ENCODE data around the gene PWWP2B. TPM values are rescaled to one million over a fixed set of nuclear protein-coding genes. Genes with fewer than 3 reads are reported as not detected.

The PWWP2B gene
- total and polyA plus RNA-seq, 2 of the 13 experiments (the other 11 are each of a cell fraction or from before 2014, with no cell fraction given), result 2.3 to 4.7 TPM

DNA sequence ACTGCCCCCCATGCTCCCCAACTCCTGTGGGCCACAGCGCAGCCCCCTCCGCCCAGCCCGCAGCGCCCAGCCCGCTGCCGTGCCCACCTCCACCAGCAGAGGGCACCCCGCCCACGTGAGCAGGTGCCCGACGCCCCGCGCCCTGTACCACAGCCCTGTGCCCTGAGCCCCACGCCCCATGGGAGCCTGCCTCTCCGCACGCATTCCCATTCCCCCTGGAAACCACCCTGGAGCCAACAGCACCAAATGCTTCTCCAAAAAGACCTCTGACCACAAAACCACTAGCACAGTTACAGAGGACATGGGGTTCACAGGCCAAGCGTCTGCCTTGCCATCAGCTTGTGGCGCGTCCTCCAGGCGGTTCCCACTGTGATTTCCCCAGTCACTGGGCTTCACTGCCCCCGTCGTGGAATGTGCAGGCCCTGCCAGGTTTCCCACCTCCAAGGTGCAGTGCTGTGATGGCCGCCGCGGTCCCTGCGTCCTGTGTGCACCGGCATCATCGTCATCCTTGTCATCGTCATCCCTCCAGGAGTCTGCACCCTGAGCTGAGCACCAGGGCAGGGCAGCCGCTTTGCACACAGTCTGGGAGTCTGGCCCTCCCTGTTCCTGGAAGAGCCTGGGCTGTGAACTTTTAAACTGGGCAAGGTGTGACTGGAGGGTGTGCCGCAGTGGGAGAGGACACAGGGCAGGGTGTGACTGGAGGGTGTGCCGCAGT is 61.7 kb downstream of the PWWP2B start:
- 60% methylated on average over 4 of the region's 31 CpGs for WGBS (ENCODE audit: low lambda C conversion rate)
- in situ Hi-C loops (cut with HindIII; ENCODE audit: extremely low pct_ligation_motif_present, low pct_unique_long_range_greater_than_20kb) (loop anchor here (5.0 kb wide), 2 partner anchors 79 to 119 kb away; partner anchors contain the start of gene INPP5A), intact Hi-C loops (cut with micrococcal nuclease; ENCODE audit: unreplicated experiment) (loop anchor here (1.0 to 5.0 kb wide), 4 partner anchors 59 to 180 kb away; no protein-coding TSS in a partner anchor)
- ATAC-seq (peak; percentile 64), DNase-seq (ENCODE audit: low spot score) (no peak), FAIRE-seq (no peak)
- Histone ChIP-seq H3K79me2 (ENCODE audit: insufficient read depth, low read length) (no peaks in the 10 kb centered on the region), H3K4me1 (ENCODE audit: insufficient read depth, low read length) (peaks cover 69% of the 10 kb centered on the region), H2AFZ (ENCODE audit: low read length) (no peak overlapping the region), H3K27me3 (ENCODE audit: control insufficient read depth in 1 of 2, insufficient read depth in 2 of 2, low read length in 2 of 2) (peaks cover 11 to 34% of the 10 kb centered on the region in 2 experiments; a peak in 4 of 5 replicates), H3K9me3 (ENCODE audit: low read length) (no peaks in the 10 kb centered on the region), H3K4me3 (replicated peaks in 1 of 3; ENCODE audit: insufficient read depth in 1 of 3, low read depth in 2 of 3, low read length in 3 of 3) (peak overlapping the region in 1 of 3 experiments; percentile 41; a peak in 2 of 6 replicates), H3K27ac (ENCODE audit: extremely low read length, insufficient read depth, low read length) (no peak overlapping the region), H3K36me3 (replicated peaks in 1 of 2; ENCODE audit: control insufficient read depth in 1 of 2, insufficient read depth in 2 of 2, low read length in 2 of 2) (no peaks in the 10 kb centered on the region), H4K20me1 (ENCODE audit: insufficient read depth, low read length) (no peaks in the 10 kb centered on the region), H3K4me2 (ENCODE audit: low read depth, low read length) (peak overlapping the region; percentile 61; the same call in 1 of the 2 replicates), H3K9ac (ENCODE audit: insufficient read depth, low read depth, low read length) (no peak overlapping the region)
- CTCF ChIA-PET (ENCODE audit: low intra/inter-chr PET ratio, low total read pairs), result interaction anchor here (1.0 to 3.9 kb wide), 4 partner anchors 117 to 181 kb away, joined by 3 to 54 read pairs (median 7); no protein-coding TSS in a partner anchor
- no TSS peak for BruUV-seq (replicated peaks)
- POLR2A ChIA-PET, result interaction anchor here (0.5 to 2.1 kb wide), 3 partner anchors 60 to 177 kb away, joined by 3 to 10 read pairs (median 3); no protein-coding TSS in a partner anchor
- 0 out of 2 replicates have a peak, but pooled peaks have one; percentile 44 for TF ChIP-seq RNF2 (conservative IDR thresholded peaks at IDR 0.05; ENCODE audit: low read depth)
- no peak for TF ChIP-seq ESRRA (CRISPR knock-in tag; IDR thresholded peaks at IDR 0.05; ENCODE audit: low read depth)
- TF ChIP-seq, protein P1, sequence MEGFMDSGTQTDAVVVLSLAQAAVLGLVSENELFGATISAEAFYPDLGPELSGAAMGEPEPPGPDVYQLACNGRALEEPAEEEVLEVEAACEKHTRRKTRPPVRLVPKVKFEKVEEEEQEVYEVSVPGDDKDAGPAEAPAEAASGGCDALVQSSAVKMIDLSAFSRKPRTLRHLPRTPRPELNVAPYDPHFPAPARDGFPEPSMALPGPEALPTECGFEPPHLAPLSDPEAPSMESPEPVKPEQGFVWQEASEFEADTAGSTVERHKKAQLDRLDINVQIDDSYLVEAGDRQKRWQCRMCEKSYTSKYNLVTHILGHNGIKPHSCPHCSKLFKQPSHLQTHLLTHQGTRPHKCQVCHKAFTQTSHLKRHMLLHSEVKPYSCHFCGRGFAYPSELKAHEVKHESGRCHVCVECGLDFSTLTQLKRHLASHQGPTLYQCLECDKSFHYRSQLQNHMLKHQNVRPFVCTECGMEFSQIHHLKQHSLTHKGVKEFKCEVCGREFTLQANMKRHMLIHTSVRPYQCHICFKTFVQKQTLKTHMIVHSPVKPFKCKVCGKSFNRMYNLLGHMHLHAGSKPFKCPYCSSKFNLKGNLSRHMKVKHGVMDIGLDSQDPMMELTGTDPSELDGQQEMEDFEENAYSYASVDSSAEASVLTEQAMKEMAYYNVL (CRISPR knock-in tag; IDR thresholded peaks at IDR 0.05; ENCODE audit: borderline replicate concordance), result peak; percentile 64; the same call in 1 of the 2 replicates
- TF ChIP-seq KIAA2018 (CRISPR knock-in tag; IDR thresholded peaks at IDR 0.05; ENCODE audit: borderline replicate concordance), result no peak
- TF ChIP-seq GMEB2 (CRISPR knock-in tag; IDR thresholded peaks at IDR 0.05; ENCODE audit: low read depth), result no peak
- TF ChIP-seq, protein P2, sequence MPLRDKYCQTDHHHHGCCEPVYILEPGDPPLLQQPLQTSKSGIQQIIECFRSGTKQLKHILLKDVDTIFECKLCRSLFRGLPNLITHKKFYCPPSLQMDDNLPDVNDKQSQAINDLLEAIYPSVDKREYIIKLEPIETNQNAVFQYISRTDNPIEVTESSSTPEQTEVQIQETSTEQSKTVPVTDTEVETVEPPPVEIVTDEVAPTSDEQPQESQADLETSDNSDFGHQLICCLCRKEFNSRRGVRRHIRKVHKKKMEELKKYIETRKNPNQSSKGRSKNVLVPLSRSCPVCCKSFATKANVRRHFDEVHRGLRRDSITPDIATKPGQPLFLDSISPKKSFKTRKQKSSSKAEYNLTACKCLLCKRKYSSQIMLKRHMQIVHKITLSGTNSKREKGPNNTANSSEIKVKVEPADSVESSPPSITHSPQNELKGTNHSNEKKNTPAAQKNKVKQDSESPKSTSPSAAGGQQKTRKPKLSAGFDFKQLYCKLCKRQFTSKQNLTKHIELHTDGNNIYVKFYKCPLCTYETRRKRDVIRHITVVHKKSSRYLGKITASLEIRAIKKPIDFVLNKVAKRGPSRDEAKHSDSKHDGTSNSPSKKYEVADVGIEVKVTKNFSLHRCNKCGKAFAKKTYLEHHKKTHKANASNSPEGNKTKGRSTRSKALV (CRISPR knock-in tag; IDR thresholded peaks at IDR 0.05), result no peak
- TF ChIP-seq GABPB1 (CRISPR knock-in tag; IDR thresholded peaks at IDR 0.05), result peak; percentile 45; the same call in 1 of the 2 replicates
